Psoas muscle (tissue), 8 donors: ENCODE results near the gene PHLPP1. TPM values are rescaled to one million over a fixed set of nuclear protein-coding genes. Genes with fewer than 3 reads are reported as not detected.

Experiments used
- ATAC-seq, 4 donors: fragments of 200-7000 bp; cut with Tn5 transposase; one replicate each; pipeline ENCODE4 v1.9.1; 2020; ENCODE audit warnings: moderate library complexity in 3 of 4, mild to moderate bottlenecking in 2 of 4
- DNase-seq, 2 donors: peaks; one replicate each; pipeline ENCODE4 v3.0.0-alpha.2; 2020
- H3K27ac ChIP-seq: fragments of 200-600 bp; one replicate; pipeline ENCODE4 v1.8.0; 2022
- H3K27me3 ChIP-seq, 3 donors: fragments of 200-600 bp in 1 of 3; one replicate each; pipeline versions ENCODE4 v1.6.1 to v1.8.0; 2013 to 2022; ENCODE audit warnings: low read length in 2 of 3, mild to moderate bottlenecking in 2 of 3, moderate library complexity in 1 of 3; ENCODE audit not compliant: insufficient read depth in 3 of 3
- H3K36me3 ChIP-seq, 2 donors: fragments of 200-600 bp in 1 of 2; one replicate each; pipeline versions ENCODE4 v1.6.1 to v1.8.0; 2013 to 2022; ENCODE audit warnings: low read depth in 1 of 2, mild to moderate bottlenecking in 1 of 2, moderate library complexity in 1 of 2; ENCODE audit not compliant: insufficient read depth in 1 of 2
- H3K4me1 ChIP-seq: fragments of 200-600 bp; one replicate; pipeline ENCODE4 v1.8.0; 2022
- H3K4me3 ChIP-seq: fragments of 200-600 bp; one replicate; pipeline ENCODE4 v1.8.0; 2022; ENCODE audit warnings: mild to moderate bottlenecking
- H3K9me3 ChIP-seq: fragments of 200-600 bp; one replicate; pipeline ENCODE4 v1.8.0; 2022
- CTCF ChIP-seq: fragments of 200-600 bp; IDR thresholded peaks from one replicate; pipeline ENCODE4 v1.8.0; 2022; ENCODE audit warnings: antibody characterized with exemption
- WGBS, 3 donors: extraction: QIAGEN DNeasy Blood & Tissue Kit; methylation state at CpG; one replicate each; pipeline versions ENCODE4 v1.1.6 to v1.1.7; 2013; 5-methylcytosine and 5-hydroxymethylcytosine counted together
- intact Hi-C, 2 donors: fragments of 100-400 bp; cut with DNase I; formaldehyde crosslinking; loops; one replicate each; pipeline versions ENCODE4 v1.11.0 to v1.14.2; 2022
- polyA plus RNA-seq, 3 donors: library from polyadenylated mRNA; stranded (reverse); fragments of 200-250 nt; gene quantifications; one replicate each; pipeline ENCODE4 v1.2.3, GENCODE V29; 2013
- total RNA-seq, 4 donors: library from RNA; stranded (reverse); fragmentation: NEBNext Ultra II Directional in 2 of 4; extraction: Animal tissue kit (Norgen Biotek cat#: 25700) in 2 of 4; gene quantifications; one replicate each; pipeline versions ENCODE4 v1.2.1 to v1.2.4, GENCODE V29; 2021 to 2023
- donor health status: healthy with polysubstance abuse.
- donor health status: DM: no; HTN: no; CAD: no; lungs with moderate emphysema.
- donor health status: Bipolar disorder and iron deficiency.
- donor health status: healthy.
- donor health status: DM: yes; HTN: yes; CAD: no.
- donor health status: DM: no; HTN: no; CAD: no.
- donor health status: DM: no; HTN: no; CAD: no.
- donor health status: DM: yes; HTN: yes; CAD: no.

Gene PHLPP1
- total and polyA plus RNA-seq, 7 donors = 0.79 to 6.4 (median 3.5) TPM

GRCh38 chr18:62880673-62881364 lies 165.5 kb downstream of the PHLPP1 start:
- Histone ChIP-seq H3K9me3 (no peaks in the 10 kb centered on the region), H3K36me3 (no peaks in the 10 kb centered on the region), H3K4me1 (peaks cover 9% of the 10 kb centered on the region), H3K4me3 (no peak overlapping the region), H3K27me3 (no peaks in the 10 kb centered on the region), H3K27ac (no peak overlapping the region)
- no peak for TF ChIP-seq CTCF
- WGBS, 3 donors = 97 to 98% (median 98%) methylated on average over 4 of the region's 4 CpGs
- DNase-seq (no peak), ATAC-seq (no peak)
- intact Hi-C loops = no loop called here

DNA sequence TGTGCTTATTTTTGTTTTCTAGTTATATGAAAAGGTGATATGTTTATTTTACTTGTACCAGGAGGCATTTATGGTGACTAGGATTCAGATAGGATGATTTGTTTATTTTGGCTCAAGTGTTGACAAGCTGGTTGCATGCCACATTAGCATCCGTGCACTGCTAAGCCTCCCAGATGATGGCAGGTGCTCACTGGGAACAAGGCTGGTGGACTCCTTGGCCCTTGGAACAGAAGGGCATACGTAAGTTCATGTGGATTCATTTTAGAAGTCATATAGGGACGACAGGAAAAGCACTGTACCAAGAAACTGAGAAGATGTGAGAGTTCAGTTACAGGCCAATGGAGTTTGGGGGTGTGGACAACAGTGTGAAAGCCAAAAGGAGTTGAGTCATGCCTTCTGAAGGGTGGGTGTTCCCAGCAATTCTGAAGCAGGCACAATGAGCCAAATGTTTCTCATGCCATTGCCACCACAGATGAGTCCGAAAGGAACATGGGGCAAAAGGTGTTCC lies 166.2 kb downstream of the PHLPP1 start:
- Histone ChIP-seq H3K4me1 (peaks cover 9% of the 10 kb centered on the region), H3K9me3 (no peaks in the 10 kb centered on the region), H3K36me3 (no peaks in the 10 kb centered on the region), H3K27me3 (no peaks in the 10 kb centered on the region), H3K27ac (no peak overlapping the region), H3K4me3 (no peak overlapping the region)
- intact Hi-C loops = no loop called here
- no peak for DNase-seq
- ATAC-seq = peak; percentile 32 to 92 (median 68)
- TF ChIP-seq CTCF = no peak
- 25 to 55% (median 26%) methylated on average over 4 of the region's 4 CpGs for WGBS, 3 donors

- WGBS, 3 donors = 85 to 90% (median 87%) methylated on average over 6 of the region's 6 CpGs
- DNase-seq (no peak), ATAC-seq (no peak)
- no peak overlapping the region for H3K27ac ChIP-seq
- H3K27me3 ChIP-seq = no peaks in the 10 kb centered on the region
- no peak for TF ChIP-seq CTCF
- H3K4me1 ChIP-seq = peaks cover 6% of the 10 kb centered on the region
- H3K4me3 ChIP-seq = no peak overlapping the region
- intact Hi-C loops = no loop called here
- H3K9me3 ChIP-seq = no peaks in the 10 kb centered on the region
- no peaks in the 10 kb centered on the region for H3K36me3 ChIP-seq
These were observed 168.8 kb downstream of the PHLPP1 start for GRCh38 chr18:62883937-62884735.

DNA sequence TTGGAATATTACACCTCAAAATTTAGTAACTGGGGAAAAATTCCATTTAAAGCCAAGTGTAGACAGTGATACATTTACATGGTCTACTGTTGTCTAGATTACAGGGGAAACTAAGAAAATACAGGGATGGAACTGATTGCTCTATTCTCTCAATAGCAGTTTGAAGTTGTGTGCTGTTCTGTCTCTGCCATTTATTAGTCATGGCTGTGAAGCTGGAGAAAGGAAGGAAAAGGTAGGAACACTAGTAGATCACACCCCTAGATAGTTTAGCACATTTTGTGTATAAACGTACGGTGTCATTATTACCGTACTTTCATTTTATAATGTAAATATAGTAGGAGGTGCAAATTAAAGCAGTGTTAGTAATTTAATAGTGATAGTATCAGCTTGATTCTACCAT lies 170.5 kb downstream of the PHLPP1 start:
- TF ChIP-seq CTCF = no peak
- intact Hi-C loops = no loop called here
- Histone ChIP-seq H3K27me3 (no peaks in the 10 kb centered on the region), H3K4me1 (peaks cover 6% of the 10 kb centered on the region), H3K27ac (no peak overlapping the region), H3K4me3 (no peak overlapping the region), H3K36me3 (no peaks in the 10 kb centered on the region), H3K9me3 (no peaks in the 10 kb centered on the region)
- ATAC-seq = no peak
- DNase-seq = no peak
- WGBS, 3 donors = 70 to 83% (median 79%) methylated on average over 3 of the region's 3 CpGs
